GM10847 (cell line): Measurements from ENCODE around the gene GP2.

ENCODE experiments used
- POLR2A ChIP-seq: IDR thresholded peaks from 2 replicates; pipeline ENCODE4 v1.6.1; 2011; ENCODE audit not compliant: insufficient read length; ENCODE audit errors: extremely low read depth

GP2 gene

GRCh38 chr16:20315764-20316163, 11.5 kb downstream of the GP2 start:
- TF ChIP-seq POLR2A = no peak

- TF ChIP-seq POLR2A = no peak
Observed at GRCh38 chr16:20314575-20314974, 12.7 kb downstream of the GP2 start.

- no peak for TF ChIP-seq POLR2A
Observed at GRCh38 chr16:20313741-20314140, 13.6 kb downstream of the GP2 start.

- TF ChIP-seq POLR2A = no peak
Observed at GRCh38 chr16:20311548-20311947, 15.8 kb downstream of the GP2 start.

- no peak for TF ChIP-seq POLR2A
Observed at GRCh38 chr16:20310421-20311395, 16.6 kb downstream of the GP2 start.

GRCh38 chr16:20309786-20310185, 17.5 kb downstream of the GP2 start:
- no peak for TF ChIP-seq POLR2A

- no peak for TF ChIP-seq POLR2A
Observed at GRCh38 chr16:20308801-20309590, 18.3 kb downstream of the GP2 start.

- TF ChIP-seq POLR2A = no peak
Observed at GRCh38 chr16:20308266-20308665, 19.0 kb downstream of the GP2 start.

GRCh38 chr16:20307791-20308190, 19.5 kb downstream of the GP2 start:
- no peak for TF ChIP-seq POLR2A

GRCh38 chr16:20307240-20307671, 20.1 kb downstream of the GP2 start:
- TF ChIP-seq POLR2A = no peak

GRCh38 chr16:20306401-20306800, 20.9 kb downstream of the GP2 start:
- no peak for TF ChIP-seq POLR2A

- TF ChIP-seq POLR2A = no peak
Observed at GRCh38 chr16:20303012-20303411, 24.3 kb downstream of the GP2 start.

- no peak for TF ChIP-seq POLR2A
Observed at GRCh38 chr16:20302389-20302788, 24.9 kb downstream of the GP2 start.

GRCh38 chr16:20301840-20302239, 25.5 kb downstream of the GP2 start:
- TF ChIP-seq POLR2A = no peak

- no peak for TF ChIP-seq POLR2A
Observed at GRCh38 chr16:20300312-20301097, 26.8 kb downstream of the GP2 start.
